Osteocyte (in vitro differentiated cells): ENCODE results near the gene DAPK2. TPM values are rescaled to one million over a fixed set of nuclear protein-coding genes. Genes with fewer than 3 reads are reported as not detected.
A peak's percentile ranks its signal among the peaks of the same experiment; 100 is the strongest.

ENCODE experiments used
- DNase-seq: peaks from one replicate; pipeline ENCODE4 v3.0.0; 2021; ENCODE audit warnings: mixed read lengths; ENCODE audit not compliant: unreplicated experiment; ENCODE audit errors: extremely low spot score
- H3K27ac Mint-ChIP-seq: one replicate; pipeline ENCODE4 v1.8.0; 2021; ENCODE audit warnings: mild to moderate bottlenecking, mixed read lengths; ENCODE audit not compliant: unreplicated experiment
- H3K27me3 Mint-ChIP-seq: one replicate; pipeline ENCODE4 v1.8.0; 2021; ENCODE audit warnings: mixed read lengths; ENCODE audit not compliant: unreplicated experiment
- H3K36me3 Mint-ChIP-seq: one replicate; pipeline ENCODE4 v1.8.0; 2021; ENCODE audit warnings: mixed read lengths; ENCODE audit not compliant: unreplicated experiment
- H3K4me1 Mint-ChIP-seq: one replicate; pipeline ENCODE4 v1.8.0; 2021; ENCODE audit warnings: mixed read lengths; ENCODE audit not compliant: unreplicated experiment
- H3K4me3 Mint-ChIP-seq: one replicate; pipeline ENCODE4 v1.8.0; 2021; ENCODE audit warnings: mild to moderate bottlenecking, moderate library complexity, mixed read lengths; ENCODE audit not compliant: unreplicated experiment
- H3K9me3 Mint-ChIP-seq: one replicate; pipeline ENCODE4 v1.8.0; 2021; ENCODE audit warnings: mixed read lengths; ENCODE audit not compliant: unreplicated experiment
- total RNA-seq: library from RNA; stranded (reverse); gene quantifications from 2 replicates; pipeline ENCODE4 v1.2.1, GENCODE V29; 2021
- TF ChIP-seq, protein P1 (sequence below): fragments of 200-600 bp; sonication (generic); IDR thresholded peaks from 2 replicates; pipeline ENCODE4 v1.5.0; 2021; ENCODE audit warnings: antibody characterized with exemption, mild to moderate bottlenecking, moderate library complexity

DAPK2 gene
- total RNA-seq, 1 donor from 2014 or later = 17.6 TPM

DNA sequence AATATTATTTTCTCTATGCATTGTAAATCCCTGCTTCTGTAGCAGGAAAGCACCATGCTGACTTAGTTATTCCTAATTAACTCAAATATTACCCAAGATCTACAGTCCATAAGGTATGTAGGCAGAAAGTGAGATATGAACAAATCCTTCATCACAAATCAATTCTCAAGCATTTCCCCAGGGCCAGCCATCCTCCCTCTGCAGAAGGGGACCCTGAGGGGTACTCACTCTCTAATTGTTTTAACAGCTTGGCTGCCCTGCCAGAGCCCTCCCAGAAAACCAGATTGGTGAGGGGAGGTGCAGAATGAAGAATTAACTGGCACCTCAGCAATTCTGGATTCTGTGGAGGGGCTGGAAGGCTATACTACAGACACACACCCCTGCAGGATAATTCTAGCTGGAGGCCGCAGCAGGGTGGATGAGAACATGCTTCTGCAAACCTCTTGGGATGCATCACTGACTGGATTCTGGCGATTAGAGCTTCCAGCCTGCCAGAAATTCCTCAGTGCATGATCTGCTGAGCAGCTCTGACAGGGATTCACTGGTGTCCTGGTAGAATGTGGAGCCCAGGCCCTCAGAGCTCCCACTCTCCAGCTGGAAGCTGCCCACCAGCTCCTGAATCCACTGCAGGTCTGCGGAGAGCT, 123.9 kb downstream of the DAPK2 start:
- no peaks in the 10 kb centered on the region for H3K9me3 Mint-ChIP-seq
- no peaks in the 10 kb centered on the region for H3K27me3 Mint-ChIP-seq
- H3K36me3 Mint-ChIP-seq = peaks cover 8% of the 10 kb centered on the region
- TF ChIP-seq, protein P1, sequence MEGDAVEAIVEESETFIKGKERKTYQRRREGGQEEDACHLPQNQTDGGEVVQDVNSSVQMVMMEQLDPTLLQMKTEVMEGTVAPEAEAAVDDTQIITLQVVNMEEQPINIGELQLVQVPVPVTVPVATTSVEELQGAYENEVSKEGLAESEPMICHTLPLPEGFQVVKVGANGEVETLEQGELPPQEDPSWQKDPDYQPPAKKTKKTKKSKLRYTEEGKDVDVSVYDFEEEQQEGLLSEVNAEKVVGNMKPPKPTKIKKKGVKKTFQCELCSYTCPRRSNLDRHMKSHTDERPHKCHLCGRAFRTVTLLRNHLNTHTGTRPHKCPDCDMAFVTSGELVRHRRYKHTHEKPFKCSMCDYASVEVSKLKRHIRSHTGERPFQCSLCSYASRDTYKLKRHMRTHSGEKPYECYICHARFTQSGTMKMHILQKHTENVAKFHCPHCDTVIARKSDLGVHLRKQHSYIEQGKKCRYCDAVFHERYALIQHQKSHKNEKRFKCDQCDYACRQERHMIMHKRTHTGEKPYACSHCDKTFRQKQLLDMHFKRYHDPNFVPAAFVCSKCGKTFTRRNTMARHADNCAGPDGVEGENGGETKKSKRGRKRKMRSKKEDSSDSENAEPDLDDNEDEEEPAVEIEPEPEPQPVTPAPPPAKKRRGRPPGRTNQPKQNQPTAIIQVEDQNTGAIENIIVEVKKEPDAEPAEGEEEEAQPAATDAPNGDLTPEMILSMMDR = no peak
- H3K4me1 Mint-ChIP-seq = peaks cover 59% of the 10 kb centered on the region
- no peak for DNase-seq
- no peak overlapping the region for H3K27ac Mint-ChIP-seq
- H3K4me3 Mint-ChIP-seq = no peak overlapping the region

DNA sequence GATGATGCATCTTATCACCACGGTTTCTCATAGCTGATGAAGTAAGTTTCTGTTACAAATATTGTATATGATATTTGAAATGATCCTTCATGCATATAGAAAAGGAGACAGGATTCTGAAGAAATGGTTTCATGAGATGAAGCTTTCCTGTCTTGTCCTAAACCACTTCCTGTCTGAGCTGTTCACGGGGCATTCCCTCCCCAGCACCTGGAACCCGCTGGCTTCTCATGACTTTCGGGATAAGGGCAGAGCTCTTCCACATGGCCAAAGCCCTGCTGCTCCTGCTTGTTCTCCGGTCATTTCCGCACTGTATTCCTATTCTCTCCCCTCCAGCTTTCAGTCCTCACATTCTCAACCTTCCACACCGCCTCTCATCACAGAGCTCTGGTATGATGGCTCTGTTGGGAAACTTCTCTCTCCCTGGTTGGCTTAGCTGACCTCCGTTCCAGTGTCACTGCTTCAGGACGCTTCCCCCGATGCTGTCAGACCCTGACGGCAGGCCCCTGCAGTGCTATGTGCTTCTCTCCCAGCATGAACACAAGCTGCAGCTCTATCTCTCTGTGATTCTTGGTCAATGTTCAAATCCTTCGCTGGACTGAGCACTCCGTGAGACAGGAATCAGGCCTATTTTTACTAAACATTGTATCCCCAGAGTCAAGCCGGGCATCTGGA, 125.6 kb downstream of the DAPK2 start:
- Mint-ChIP-seq H3K9me3 (peaks cover 3% of the 10 kb centered on the region), H3K4me1 (peaks cover 77% of the 10 kb centered on the region), H3K36me3 (peaks cover 8% of the 10 kb centered on the region), H3K27me3 (no peaks in the 10 kb centered on the region), H3K27ac (peak overlapping the region; percentile 80), H3K4me3 (no peak overlapping the region)
- no peak for DNase-seq
- TF ChIP-seq, protein P1 = no peak

DNA sequence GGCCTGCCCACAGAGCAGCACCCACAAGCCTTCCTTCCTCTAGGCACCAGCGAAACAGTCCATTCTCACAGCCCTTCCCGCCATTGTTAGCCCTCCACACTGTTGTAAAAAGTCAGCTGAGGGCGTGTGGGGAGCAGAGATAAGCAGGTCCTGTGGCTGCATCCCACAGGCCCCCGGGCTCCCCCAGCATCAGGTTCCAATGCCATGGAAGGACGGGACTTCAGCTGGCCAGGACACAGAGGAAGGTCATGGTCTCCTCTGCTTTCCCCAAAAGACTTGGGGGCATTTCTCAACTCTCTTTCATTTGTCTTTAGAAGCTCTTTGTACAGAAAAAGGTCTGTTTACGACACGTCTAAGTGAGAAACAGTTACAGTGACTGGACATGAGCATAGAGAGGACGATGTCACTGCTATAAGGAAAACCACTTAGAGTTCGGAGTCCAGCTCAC, 127.4 kb downstream of the DAPK2 start:
- TF ChIP-seq, protein P1 = no peak
- no peak overlapping the region for H3K4me3 Mint-ChIP-seq
- H3K4me1 Mint-ChIP-seq = peaks cover 85% of the 10 kb centered on the region
- H3K27ac Mint-ChIP-seq = no peak overlapping the region
- H3K9me3 Mint-ChIP-seq = peaks cover 3% of the 10 kb centered on the region
- no peak for DNase-seq
- H3K27me3 Mint-ChIP-seq = no peaks in the 10 kb centered on the region
- H3K36me3 Mint-ChIP-seq = peaks cover 3% of the 10 kb centered on the region

DNA sequence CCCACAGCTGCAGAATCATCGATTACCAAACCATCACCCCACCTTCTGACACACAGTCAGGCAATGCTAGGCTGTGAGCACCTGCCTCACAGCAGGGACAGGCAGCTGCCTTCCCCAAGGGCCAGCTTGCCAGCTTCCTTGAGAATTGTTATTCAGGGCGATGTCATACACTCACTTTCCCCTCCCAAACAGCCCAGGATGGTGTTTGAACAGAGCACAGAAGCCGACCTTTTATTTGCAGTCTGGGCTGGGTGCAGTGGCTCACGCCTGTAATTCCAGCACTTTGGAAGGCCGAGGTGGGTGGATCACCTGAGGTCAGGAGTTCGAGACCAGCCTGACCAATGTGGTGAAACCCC, 128.0 kb downstream of the DAPK2 start:
- peaks cover 3% of the 10 kb centered on the region for H3K36me3 Mint-ChIP-seq
- peaks cover 3% of the 10 kb centered on the region for H3K9me3 Mint-ChIP-seq
- H3K4me1 Mint-ChIP-seq = peaks cover 87% of the 10 kb centered on the region
- no peak for DNase-seq
- H3K4me3 Mint-ChIP-seq = no peak overlapping the region
- no peak overlapping the region for H3K27ac Mint-ChIP-seq
- TF ChIP-seq, protein P1 = no peak
- no peaks in the 10 kb centered on the region for H3K27me3 Mint-ChIP-seq

DNA sequence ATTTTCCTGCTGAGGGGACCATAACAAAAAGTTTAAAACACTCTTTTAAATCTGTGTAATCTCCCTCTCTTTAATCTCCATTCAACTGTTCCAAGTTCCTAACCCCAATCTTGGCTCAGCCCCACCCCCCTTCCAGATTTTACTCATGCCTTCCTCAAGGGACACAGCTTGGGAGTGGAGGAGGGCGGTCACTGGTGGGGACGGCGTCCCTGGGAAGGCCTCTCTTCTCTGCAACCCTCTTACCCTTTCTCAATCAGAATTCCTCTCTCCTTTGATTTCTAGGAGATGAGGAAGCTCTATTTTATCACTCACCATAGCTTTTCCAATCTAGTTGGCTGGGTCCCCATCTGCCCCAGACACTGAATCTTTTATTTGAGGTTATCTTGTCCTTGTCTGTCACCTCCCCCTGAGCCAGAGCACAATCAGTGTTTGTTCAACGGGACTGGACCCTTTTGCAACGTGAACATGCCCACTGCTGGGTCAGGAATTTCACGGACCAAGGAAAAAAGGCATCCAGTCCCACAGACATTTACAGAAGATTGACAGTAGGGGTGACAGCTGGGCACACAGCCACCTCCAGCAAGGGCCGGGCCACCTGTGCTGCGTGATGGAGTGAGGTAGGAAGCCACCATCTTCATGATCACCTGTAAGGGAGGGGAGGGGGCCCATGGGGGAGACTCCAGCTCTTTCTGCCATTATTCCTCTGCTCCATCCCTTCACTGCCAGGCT, 128.5 kb downstream of the DAPK2 start:
- H3K27ac Mint-ChIP-seq = peak overlapping the region; percentile 64
- H3K27me3 Mint-ChIP-seq = no peaks in the 10 kb centered on the region
- peaks cover 85% of the 10 kb centered on the region for H3K4me1 Mint-ChIP-seq
- TF ChIP-seq, protein P1 = no peak
- peaks cover 3% of the 10 kb centered on the region for H3K9me3 Mint-ChIP-seq
- peaks cover 3% of the 10 kb centered on the region for H3K36me3 Mint-ChIP-seq
- no peak for DNase-seq
- H3K4me3 Mint-ChIP-seq = no peak overlapping the region
